Skeletal muscle satellite cell (primary cell): ENCODE measurements around the gene SHMT2.

Experiments
- H3K27me3 ChIP-seq: 2 replicates; pipeline ENCODE4 v1.7.0; 2013; ENCODE audit warnings: low read length; ENCODE audit not compliant: control insufficient read depth, insufficient read depth
- H3K36me3 ChIP-seq: 2 replicates; pipeline ENCODE4 v1.7.0; 2013; ENCODE audit warnings: mild to moderate bottlenecking, control low read depth, low read length; ENCODE audit not compliant: insufficient read depth
- H3K4me1 ChIP-seq: 2 replicates; pipeline ENCODE4 v1.7.0; 2013; ENCODE audit warnings: low read length; ENCODE audit not compliant: control insufficient read depth, insufficient read depth
- H3K4me2 ChIP-seq: 2 replicates; pipeline ENCODE4 v1.7.0; 2013; ENCODE audit warnings: mild to moderate bottlenecking, low read length
- H3K4me3 ChIP-seq: 2 replicates; pipeline ENCODE4 v1.7.0; 2013; ENCODE audit warnings: low read length
- H3K9ac ChIP-seq: 2 replicates; pipeline ENCODE4 v1.7.0; 2013; ENCODE audit warnings: mild to moderate bottlenecking, low read depth, low read length, moderate library complexity
- H3K9me3 ChIP-seq: replicated peaks from 2 replicates; pipeline ENCODE4 v1.7.0; 2013; ENCODE audit warnings: mild to moderate bottlenecking, control low read depth, low read length

The SHMT2 gene

GRCh38 chr12:57239587-57240065, 10.1 kb downstream of the SHMT2 start:
- H3K4me3 ChIP-seq: peak overlapping the region; percentile 85
- peaks cover 53% of the 10 kb centered on the region for H3K4me1 ChIP-seq
- H3K9me3 ChIP-seq: no peaks in the 10 kb centered on the region
- peaks cover 12% of the 10 kb centered on the region for H3K27me3 ChIP-seq
- peaks cover 10% of the 10 kb centered on the region for H3K36me3 ChIP-seq
- H3K9ac ChIP-seq: peak overlapping the region; percentile 79
- peak overlapping the region; percentile 99 for H3K4me2 ChIP-seq

GRCh38 chr12:57240066-57240921, 10.8 kb downstream of the SHMT2 start:
- Histone ChIP-seq H3K9me3 (no peaks in the 10 kb centered on the region), H3K27me3 (peaks cover 12% of the 10 kb centered on the region), H3K4me2 (peak overlapping the region; percentile 99), H3K4me3 (peak overlapping the region; percentile 85), H3K36me3 (peaks cover 6% of the 10 kb centered on the region), H3K9ac (peak overlapping the region; percentile 79), H3K4me1 (peaks cover 49% of the 10 kb centered on the region)

- H3K4me2 ChIP-seq: peak overlapping the region; percentile 99
- H3K4me1 ChIP-seq: peaks cover 49% of the 10 kb centered on the region
- H3K27me3 ChIP-seq: peaks cover 12% of the 10 kb centered on the region
- peak overlapping the region; percentile 85 for H3K4me3 ChIP-seq
- no peaks in the 10 kb centered on the region for H3K9me3 ChIP-seq
- H3K36me3 ChIP-seq: no peaks in the 10 kb centered on the region
- peak overlapping the region; percentile 79 for H3K9ac ChIP-seq
Measured at GRCh38 chr12:57240926-57241401, 11.5 kb downstream of the SHMT2 start.

DNA sequence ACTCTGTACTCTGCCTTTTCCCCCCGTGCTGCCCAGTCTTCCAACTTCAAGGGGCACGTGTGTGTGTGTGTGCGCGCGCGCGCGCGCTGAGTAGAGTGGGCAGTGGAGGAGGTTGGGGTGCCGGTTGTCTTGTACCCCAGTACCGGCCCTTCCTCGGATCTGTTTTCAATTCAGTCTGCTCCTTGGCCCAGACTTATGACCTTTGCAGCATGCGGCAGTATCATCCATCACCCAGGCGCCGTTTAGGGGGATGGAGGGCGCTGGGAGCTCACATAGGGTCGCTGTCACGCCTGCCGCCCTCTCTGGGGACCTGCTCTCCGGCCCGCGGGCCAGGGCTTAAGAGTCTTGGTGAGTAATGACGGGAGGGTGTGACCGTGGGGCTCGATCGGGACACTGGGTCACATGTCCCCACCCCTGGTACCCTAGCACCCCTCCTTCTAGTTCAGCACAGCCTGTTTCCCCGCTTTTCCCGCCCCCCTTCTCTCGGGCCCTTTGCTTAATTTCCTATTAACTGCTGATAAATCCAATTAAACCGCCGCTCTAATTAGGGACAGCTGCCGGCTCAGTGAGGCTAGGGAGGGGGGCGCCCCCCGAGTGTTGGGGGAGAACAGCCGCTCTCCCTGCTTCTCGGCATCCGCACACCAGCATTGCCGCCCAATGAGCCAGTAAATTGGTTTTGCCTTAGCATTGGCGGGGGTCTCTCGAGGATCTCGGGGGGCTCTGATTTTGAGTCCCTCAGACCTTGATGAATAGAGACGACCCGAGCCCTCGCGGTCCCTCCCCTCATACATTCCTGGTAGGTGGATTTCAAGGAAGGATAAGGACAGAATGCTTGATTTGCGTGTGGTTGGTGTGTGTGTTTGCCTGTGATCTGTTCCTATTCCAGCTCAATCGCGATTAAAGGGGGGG, 12.1 kb downstream of the SHMT2 start:
- no peak overlapping the region for H3K4me3 ChIP-seq
- H3K27me3 ChIP-seq: peaks cover 12% of the 10 kb centered on the region

GRCh38 chr12:57242329-57242690, 12.8 kb downstream of the SHMT2 start:
- Histone ChIP-seq H3K27me3 (peaks cover 12% of the 10 kb centered on the region), H3K4me3 (no peak overlapping the region), H3K36me3 (no peaks in the 10 kb centered on the region), H3K9ac (no peak overlapping the region), H3K4me1 (peaks cover 49% of the 10 kb centered on the region), H3K4me2 (peak overlapping the region; percentile 64), H3K9me3 (no peaks in the 10 kb centered on the region)

More for the DNA sequence above, 12.1 kb downstream of the SHMT2 start:
- Histone ChIP-seq H3K4me1 (peaks cover 49% of the 10 kb centered on the region), H3K9me3 (no peaks in the 10 kb centered on the region), H3K9ac (no peak overlapping the region), H3K36me3 (no peaks in the 10 kb centered on the region), H3K4me2 (peak overlapping the region; percentile 99)

GRCh38 chr12:57242691-57243454, 13.4 kb downstream of the SHMT2 start:
- H3K4me3 ChIP-seq: peak overlapping the region; percentile 18
- H3K4me1 ChIP-seq: peaks cover 48% of the 10 kb centered on the region
- no peak overlapping the region for H3K9ac ChIP-seq
- no peaks in the 10 kb centered on the region for H3K9me3 ChIP-seq
- H3K27me3 ChIP-seq: peaks cover 12% of the 10 kb centered on the region
- no peaks in the 10 kb centered on the region for H3K36me3 ChIP-seq
- H3K4me2 ChIP-seq: peak overlapping the region; percentile 64

DNA sequence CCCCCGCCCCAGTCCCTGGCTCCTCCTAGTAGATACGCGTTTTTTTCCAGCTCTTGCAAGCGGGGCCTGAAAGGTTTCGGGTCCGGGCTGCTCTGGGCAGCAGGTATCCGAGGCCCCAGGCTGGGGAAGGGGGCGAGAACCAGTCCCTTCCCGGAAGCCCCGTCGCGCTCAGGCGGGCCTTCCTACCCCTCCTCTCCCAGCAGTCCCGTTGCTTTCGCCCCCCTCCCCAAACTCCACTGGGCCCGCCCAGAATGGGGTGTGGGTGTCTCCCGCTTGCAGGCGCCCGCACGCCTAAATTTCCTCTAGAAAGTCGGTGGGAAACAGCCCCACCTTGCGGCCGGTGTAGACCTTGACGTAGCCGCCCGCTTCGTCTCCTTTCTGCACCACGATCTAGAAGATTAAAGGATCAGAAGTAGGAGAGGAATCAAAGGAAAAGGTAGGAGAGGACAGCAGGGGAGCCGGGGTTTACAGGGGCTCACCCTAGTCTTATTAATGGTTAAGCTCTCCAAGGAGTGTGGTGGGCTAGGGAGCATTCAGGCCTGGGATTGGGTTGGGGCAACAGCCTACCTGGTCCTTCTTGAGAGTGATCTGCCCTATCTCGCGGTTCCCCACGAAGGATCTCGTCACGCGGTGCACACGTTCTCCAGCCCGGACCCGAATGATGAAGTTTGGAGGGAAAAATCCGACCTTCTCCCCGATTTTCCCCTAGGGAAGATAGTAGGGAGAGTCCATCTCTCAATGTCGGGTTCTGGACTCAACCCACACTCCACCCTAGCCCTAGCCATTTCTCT, 14.2 kb downstream of the SHMT2 start:
- H3K4me1 ChIP-seq: peaks cover 41% of the 10 kb centered on the region
- H3K9ac ChIP-seq: no peak overlapping the region
- no peak overlapping the region for H3K4me3 ChIP-seq

GRCh38 chr12:57244312-57244696, 14.8 kb downstream of the SHMT2 start:
- Histone ChIP-seq H3K27me3 (peaks cover 12% of the 10 kb centered on the region), H3K36me3 (no peaks in the 10 kb centered on the region), H3K9ac (no peak overlapping the region), H3K9me3 (no peaks in the 10 kb centered on the region), H3K4me3 (no peak overlapping the region), H3K4me1 (peaks cover 43% of the 10 kb centered on the region), H3K4me2 (no peak overlapping the region)

More for the DNA sequence above, 14.2 kb downstream of the SHMT2 start:
- H3K27me3 ChIP-seq: peaks cover 12% of the 10 kb centered on the region
- no peaks in the 10 kb centered on the region for H3K36me3 ChIP-seq
- H3K9me3 ChIP-seq: no peaks in the 10 kb centered on the region
- no peak overlapping the region for H3K4me2 ChIP-seq

GRCh38 chr12:57247041-57247440, 17.5 kb downstream of the SHMT2 start:
- peaks cover 4% of the 10 kb centered on the region for H3K27me3 ChIP-seq
- H3K4me2 ChIP-seq: no peak overlapping the region
- no peaks in the 10 kb centered on the region for H3K9me3 ChIP-seq
- H3K4me1 ChIP-seq: peaks cover 30% of the 10 kb centered on the region
- H3K9ac ChIP-seq: no peak overlapping the region
- H3K36me3 ChIP-seq: no peaks in the 10 kb centered on the region
- H3K4me3 ChIP-seq: no peak overlapping the region

GRCh38 chr12:57248934-57249742, 19.6 kb downstream of the SHMT2 start:
- Histone ChIP-seq H3K9me3 (no peaks in the 10 kb centered on the region), H3K9ac (no peak overlapping the region), H3K36me3 (no peaks in the 10 kb centered on the region), H3K4me2 (peak overlapping the region; percentile 3), H3K4me3 (no peak overlapping the region), H3K4me1 (peaks cover 23% of the 10 kb centered on the region), H3K27me3 (no peaks in the 10 kb centered on the region)
